Transverse colon (tissue), 3 donors: ENCODE data around the gene OR52B6.

ENCODE experiments used
- CTCF ChIP-seq, 5 experiments: fragments of 200-600 bp in 3 of 5; fragments of 450-650 bp in 2 of 5; sonication (generic) in 3 of 5; IDR thresholded peaks; 1 replicate in 2 of 5; 2 replicates in 3 of 5; pipeline ENCODE4 v1.5.1; 2016 to 2017; ENCODE audit warnings: antibody characterized with exemption in 5 of 5, inconsistent platforms in 3 of 5, mild to moderate bottlenecking in 2 of 5, moderate library complexity in 1 of 5
- EP300 ChIP-seq: sonication (generic); formaldehyde crosslinking; IDR thresholded peaks from one replicate; pipeline ENCODE4 v1.6.1; 2017; ENCODE audit warnings: antibody characterized with exemption, low read depth
- POLR2A ChIP-seq: fragments of 450-650 bp; IDR thresholded peaks from one replicate; pipeline ENCODE4 v1.6.1; 2016; ENCODE audit warnings: antibody characterized with exemption, mild to moderate bottlenecking, moderate library complexity

GRCh38 chr11:5574654-5575053, 6.0 kb upstream of the OR52B6 start:
- TF ChIP-seq CTCF (IDR thresholded peaks at IDR 0.05) (no peak), EP300 (no peak), POLR2A (no peak)
